Testis (tissue), 3 donors: ENCODE data around the gene TBC1D1. TPM values are rescaled to one million over a fixed set of nuclear protein-coding genes. Genes with fewer than 3 reads are reported as not detected.

Experiments
- DNase-seq: peaks from one replicate; pipeline ENCODE4 v3.0.0-alpha.2; 2019
- H3K27ac ChIP-seq, 2 donors: fragments of 200-600 bp; sonication (generic); one replicate each; pipeline ENCODE4 v1.5.1; 2019
- H3K27me3 ChIP-seq: fragments of 200-600 bp; sonication (generic); one replicate; pipeline ENCODE4 v1.5.1; 2019
- H3K36me3 ChIP-seq: fragments of 200-600 bp; sonication (generic); one replicate; pipeline ENCODE4 v1.5.1; 2017; ENCODE audit warnings: low read depth; ENCODE audit errors: missing control alignments
- H3K4me1 ChIP-seq: fragments of 200-600 bp; sonication (generic); one replicate; pipeline ENCODE4 v1.5.1; 2019
- H3K4me3 ChIP-seq, 2 donors: fragments of 200-600 bp; sonication (generic); one replicate each; pipeline ENCODE4 v1.5.1; 2017 to 2019
- H3K9me3 ChIP-seq: fragments of 200-600 bp; sonication (generic); one replicate; pipeline ENCODE4 v1.5.1; 2017
- CTCF ChIP-seq, 3 experiments: fragments of 450-650 bp in 2 of 3; fragments of 200-600 bp in 1 of 3; sonication (generic) in 1 of 3; IDR thresholded peaks; one replicate each; pipeline ENCODE4 v1.5.1; 2016 to 2019; ENCODE audit warnings: antibody characterized with exemption in 3 of 3, mild to moderate bottlenecking in 2 of 3, moderate library complexity in 1 of 3
- POLR2A ChIP-seq: fragments of 450-650 bp; IDR thresholded peaks from one replicate; pipeline ENCODE4 v1.6.1; 2017; ENCODE audit warnings: antibody characterized with exemption, mild to moderate bottlenecking, moderate library complexity
- WGBS, 2 donors: methylation state at CpG; one replicate each; pipeline ENCODE4 v1.1.5; 2018; 5-methylcytosine and 5-hydroxymethylcytosine counted together
- intact Hi-C: fragments of 100-400 bp; cut with DNase I; formaldehyde crosslinking; loops from one replicate; pipeline ENCODE4 v1.15.1; 2023; ENCODE audit warnings: low total_unique reads
- polyA plus RNA-seq: library from polyadenylated mRNA; stranded (reverse); fragments of 350-450 nt; fragmentation: Illumina TruSeq; extraction: RNeasy Lipid Tissue Mini Kit (QIAGEN cat#74804); gene quantifications from one replicate; pipeline ENCODE4 v1.2.3, GENCODE V29; 2014; ENCODE audit warnings: low read depth, low replicate concordance; ENCODE audit not compliant: insufficient read depth
- total RNA-seq, 2 donors: library from RNA; depleted of rRNA; stranded (reverse); fragments of >200 nt; gene quantifications; one replicate each; pipeline ENCODE4 v1.2.3, GENCODE V29; 2016

Gene TBC1D1
- total and polyA plus RNA-seq, 3 donors from 2014 or later, result 130 to 208 (median 167) TPM

DNA sequence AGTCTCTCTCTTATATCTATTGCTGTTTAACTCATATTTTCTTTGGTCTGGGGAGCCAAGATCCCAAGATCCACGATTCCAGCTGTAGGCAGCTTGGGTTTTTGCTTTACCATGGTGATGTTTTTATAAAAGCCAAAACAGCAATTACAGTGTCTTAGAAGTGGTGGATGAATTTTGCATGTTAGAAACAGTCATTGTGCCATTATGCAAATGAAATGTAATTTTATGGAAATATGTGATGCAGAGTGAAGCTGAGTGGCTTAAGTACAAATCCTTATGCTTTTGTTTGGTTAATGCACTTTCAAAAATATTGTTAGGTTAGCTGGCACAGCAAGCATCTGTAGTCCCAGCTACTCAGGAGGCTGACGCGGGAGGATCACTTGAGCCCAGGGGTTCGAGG is 36.5 kb downstream of the TBC1D1 start:
- Histone ChIP-seq H3K27ac (no peak overlapping the region), H3K27me3 (no peaks in the 10 kb centered on the region), H3K4me1 (no peaks in the 10 kb centered on the region), H3K36me3 (no peaks in the 10 kb centered on the region), H3K9me3 (no peaks in the 10 kb centered on the region), H3K4me3 (no peak overlapping the region)
- no peak for TF ChIP-seq POLR2A
- TF ChIP-seq CTCF (IDR thresholded peaks at IDR 0.05), result no peak
- 87 to 92% methylated on average over 4 of the region's 4 CpGs for WGBS, 2 donors
- intact Hi-C loops, result no loop called here
- no peak for DNase-seq

DNA sequence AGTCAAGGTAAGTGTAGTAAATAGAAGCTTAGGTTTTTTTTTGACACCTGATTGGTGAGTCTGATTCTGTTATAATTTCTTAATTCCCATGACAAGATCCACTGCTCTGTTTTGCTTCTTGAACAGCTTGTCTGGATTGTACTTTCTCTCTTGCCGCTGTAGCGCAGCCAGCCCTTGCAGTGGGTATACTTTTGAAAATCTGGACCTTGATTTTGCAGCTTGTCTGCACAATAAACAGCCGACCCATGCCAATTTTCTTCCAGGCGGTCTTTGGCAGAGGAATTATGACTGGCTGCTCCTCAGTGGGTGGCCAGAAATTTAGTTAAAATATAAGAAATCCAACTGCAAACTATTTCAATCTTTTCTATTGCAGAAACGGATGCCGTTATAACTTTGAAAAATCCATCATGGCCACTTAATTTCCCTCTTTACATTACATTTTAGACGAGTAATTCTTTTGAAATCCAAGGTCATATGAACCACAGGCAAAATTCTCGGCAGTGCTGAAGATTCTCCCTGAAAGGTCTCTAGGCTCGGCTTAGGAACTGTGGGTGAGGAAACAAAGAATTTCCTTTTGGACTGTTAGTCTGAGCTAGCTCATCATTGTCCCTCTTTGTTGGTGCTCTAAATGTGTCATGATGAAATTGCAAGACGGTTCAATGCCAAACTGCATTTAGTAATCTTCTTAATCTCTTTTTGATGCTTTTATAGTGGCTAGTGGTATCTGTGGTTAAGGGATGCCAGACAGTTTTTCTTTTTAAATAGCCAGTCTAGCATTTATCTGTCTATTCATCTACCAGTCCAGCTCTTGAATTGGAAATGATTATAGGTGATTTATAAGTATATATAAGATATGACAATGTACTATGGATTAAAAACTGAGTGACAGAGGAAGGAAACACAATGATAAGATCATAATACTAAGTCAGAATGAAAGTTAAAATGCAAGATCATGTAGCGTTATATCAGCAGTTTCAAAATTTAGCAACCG is 37.8 kb downstream of the TBC1D1 start:
- Histone ChIP-seq H3K27ac (no peak overlapping the region), H3K4me1 (no peaks in the 10 kb centered on the region), H3K9me3 (no peaks in the 10 kb centered on the region), H3K27me3 (no peaks in the 10 kb centered on the region), H3K36me3 (no peaks in the 10 kb centered on the region), H3K4me3 (no peak overlapping the region)
- TF ChIP-seq CTCF (IDR thresholded peaks at IDR 0.05), result no peak
- no peak for TF ChIP-seq POLR2A
- intact Hi-C loops, result no loop called here
- DNase-seq, result no peak
- WGBS, 2 donors, result 52 to 60% methylated on average over 12 of the region's 12 CpGs

GRCh38 chr4:37934096-37934495 is 43.2 kb downstream of the TBC1D1 start:
- Histone ChIP-seq H3K9me3 (no peaks in the 10 kb centered on the region), H3K4me1 (no peaks in the 10 kb centered on the region), H3K36me3 (no peaks in the 10 kb centered on the region), H3K27ac (no peak overlapping the region), H3K4me3 (no peak overlapping the region), H3K27me3 (no peaks in the 10 kb centered on the region)
- TF ChIP-seq CTCF (IDR thresholded peaks at IDR 0.05) (no peak), POLR2A (no peak)
- WGBS, 2 donors, result 87 to 95% methylated on average over 8 of the region's 8 CpGs
- DNase-seq, result no peak
- intact Hi-C loops, result no loop called here

DNA sequence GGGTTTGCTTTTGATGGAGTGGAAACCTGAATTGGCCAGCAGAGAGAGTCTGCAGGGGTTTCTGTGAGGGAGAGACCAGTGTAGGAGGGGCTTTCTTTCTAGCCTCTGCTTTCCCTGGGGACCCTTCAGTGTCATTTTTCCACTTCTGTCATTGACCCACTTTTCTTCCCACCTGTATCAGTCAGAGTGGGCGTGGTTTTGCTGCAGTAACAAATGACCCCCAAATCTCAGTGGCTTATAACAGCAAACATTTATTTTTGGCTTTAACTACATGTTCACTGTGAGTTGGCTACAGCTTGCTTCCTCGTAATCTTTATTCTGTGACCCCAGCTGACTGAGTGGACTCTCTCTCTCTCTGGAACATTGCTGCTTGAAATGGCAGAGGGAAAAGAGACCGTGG is 43.7 kb downstream of the TBC1D1 start:
- 81 to 92% methylated on average over 3 of the region's 3 CpGs for WGBS, 2 donors
- H3K27ac ChIP-seq, result no peak overlapping the region
- H3K27me3 ChIP-seq, result no peaks in the 10 kb centered on the region
- intact Hi-C loops, result no loop called here
- no peak for TF ChIP-seq POLR2A
- TF ChIP-seq CTCF (IDR thresholded peaks at IDR 0.05), result no peak
- no peaks in the 10 kb centered on the region for H3K36me3 ChIP-seq
- no peak for DNase-seq
- H3K4me1 ChIP-seq, result no peaks in the 10 kb centered on the region
- H3K4me3 ChIP-seq, result no peak overlapping the region
- H3K9me3 ChIP-seq, result no peaks in the 10 kb centered on the region
